Measurements from ENCODE around the gene NMBR. TPM values are rescaled to one million over a fixed set of nuclear protein-coding genes. Genes with fewer than 3 reads are reported as not detected.
"Not testable (repeated sequence)": the region's sequence is repeated elsewhere in the genome, so short reads cannot be mapped to it uniquely, and the experiment has no call there.

The NMBR gene
- total RNA-seq, 2 experiments from 2014 or later = not detected

DNA sequence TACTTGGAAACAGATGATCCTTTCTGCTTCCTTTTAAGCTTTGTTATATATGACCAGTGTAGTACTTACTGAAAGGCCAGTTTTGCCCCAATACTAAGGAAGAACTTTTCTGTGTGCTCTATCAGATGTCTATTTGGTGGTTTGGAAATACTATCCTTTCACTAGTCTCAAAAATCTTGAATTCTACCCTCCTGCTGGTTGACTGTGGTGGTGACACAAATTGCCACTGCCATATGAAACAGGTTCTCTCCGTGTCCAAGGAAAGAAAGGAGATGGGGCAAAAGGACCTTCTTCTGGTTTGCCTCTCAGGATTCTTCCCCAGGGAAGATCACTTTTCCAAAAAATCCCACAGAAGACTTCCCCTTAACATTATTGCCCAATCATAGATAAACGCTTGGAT lies 8.0 kb downstream of the NMBR start:
- CTCF ChIA-PET = interaction anchor here (0.9 kb wide), 1 partner anchor 17 kb away, joined by 3 read pairs; no protein-coding TSS in a partner anchor
- Mint-ChIP-seq H3K4me3 (no peak overlapping the region), H3K36me3 (no peaks in the 10 kb centered on the region), H3K4me1 (no peaks in the 10 kb centered on the region), H3K9me3 (ENCODE audit: low read depth) (no peaks in the 10 kb centered on the region), H3K27ac (no peak overlapping the region), H3K27me3 (peaks cover 5% of the 10 kb centered on the region)
- DNase-seq (no peak), ATAC-seq (no peak)

DNA sequence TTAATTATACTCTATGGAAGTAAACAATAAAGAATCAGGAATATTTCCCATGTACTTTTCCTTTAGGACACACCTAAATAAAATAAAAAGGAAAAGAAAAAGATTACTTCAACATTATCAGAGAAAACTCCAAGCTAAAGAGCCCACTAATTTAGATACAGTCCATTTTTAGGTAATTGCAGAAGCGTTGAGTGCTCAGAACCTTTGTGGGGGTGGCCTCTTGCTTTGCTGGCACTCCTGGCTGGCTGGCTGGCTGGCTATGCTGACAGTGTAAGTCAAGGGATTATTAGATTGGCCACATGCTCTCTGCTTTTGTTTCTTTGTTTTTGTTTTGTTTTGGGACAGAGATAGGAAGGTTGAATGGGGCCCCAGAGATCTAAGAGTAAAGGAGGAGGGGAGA lies 14.3 kb downstream of the NMBR start, which contains the start of gene GJE1:
Gene GJE1, plus strand, starts transcription at position 301 of the 400 bp plus-strand sequence. CDS start 234 bp downstream, outside the sequence.
- H3K27ac Mint-ChIP-seq = no peak within 1 kb of the TSS
- ATAC-seq (no peak), DNase-seq (no peak)
- no peaks in the 10 kb centered on the region for H3K4me1 Mint-ChIP-seq
- H3K27me3 Mint-ChIP-seq = peaks cover 8% of the 10 kb centered on the region
- no peaks in the 10 kb centered on the region for H3K36me3 Mint-ChIP-seq
- no peak within 1 kb of the TSS for H3K4me3 Mint-ChIP-seq
- H3K9me3 Mint-ChIP-seq (ENCODE audit: low read depth) = no peaks in the 10 kb centered on the region
- CTCF ChIA-PET = interaction anchor here (1.6 kb wide), 1 partner anchor 14 kb away, joined by 3 read pairs; the partner anchor contains the start of genes NMBR and VTA1

DNA sequence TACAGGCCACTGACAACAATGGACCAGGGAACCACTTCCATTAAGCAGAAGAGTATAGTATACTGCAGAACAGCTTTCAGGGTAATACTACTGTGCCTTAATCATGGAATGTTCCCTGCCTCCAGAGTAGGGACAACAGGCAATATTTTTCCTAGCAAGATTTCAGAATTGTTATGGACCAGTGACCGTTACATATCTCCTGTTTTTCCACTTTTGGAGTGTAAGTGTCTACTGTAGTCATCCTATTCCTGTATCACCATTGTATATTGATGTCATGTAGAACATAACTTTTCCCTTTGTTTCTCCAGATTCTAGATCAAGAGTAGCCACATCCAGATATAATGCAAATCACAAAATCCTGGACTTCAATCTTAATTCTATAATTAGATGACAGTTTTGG lies 16.1 kb downstream of the NMBR start:
- no peaks in the 10 kb centered on the region for H3K9me3 Mint-ChIP-seq (ENCODE audit: low read depth)
- H3K27me3 Mint-ChIP-seq = peaks cover 16% of the 10 kb centered on the region
- CTCF ChIA-PET = no interaction called here
- no peak overlapping the region for H3K4me3 Mint-ChIP-seq
- DNase-seq (no peak), ATAC-seq (no peak)
- no peaks in the 10 kb centered on the region for H3K4me1 Mint-ChIP-seq
- no peaks in the 10 kb centered on the region for H3K36me3 Mint-ChIP-seq
- H3K27ac Mint-ChIP-seq = no peak overlapping the region

DNA sequence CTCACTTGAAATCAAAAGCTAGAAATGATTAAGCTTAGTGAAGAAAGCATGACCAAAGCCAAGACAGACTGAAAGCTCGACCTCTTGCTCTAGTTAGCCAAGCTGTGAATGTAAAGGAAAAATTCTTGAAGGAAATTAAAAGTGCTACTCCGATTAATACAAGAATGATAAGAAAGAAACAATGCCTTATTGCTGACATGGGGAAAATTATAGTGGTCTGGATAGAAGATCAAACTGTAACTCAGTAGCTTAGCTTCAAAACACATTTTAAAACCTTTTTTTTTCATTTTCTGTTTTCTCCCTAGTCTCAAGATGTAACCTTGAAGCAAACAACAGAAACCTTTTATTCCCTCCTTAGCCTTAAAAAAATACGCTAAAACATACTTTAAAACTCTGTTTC lies 25.6 kb downstream of the NMBR start:
- ATAC-seq = no peak
- H3K27me3 Mint-ChIP-seq = peaks cover 7% of the 10 kb centered on the region
- H3K4me1 Mint-ChIP-seq = no peaks in the 10 kb centered on the region
- H3K27ac Mint-ChIP-seq = no peak overlapping the region
- H3K9me3 Mint-ChIP-seq (ENCODE audit: low read depth) = no peaks in the 10 kb centered on the region
- H3K36me3 Mint-ChIP-seq = no peaks in the 10 kb centered on the region
- DNase-seq = no peak
- H3K4me3 Mint-ChIP-seq = no peak overlapping the region
- CTCF ChIA-PET = no interaction called here

DNA sequence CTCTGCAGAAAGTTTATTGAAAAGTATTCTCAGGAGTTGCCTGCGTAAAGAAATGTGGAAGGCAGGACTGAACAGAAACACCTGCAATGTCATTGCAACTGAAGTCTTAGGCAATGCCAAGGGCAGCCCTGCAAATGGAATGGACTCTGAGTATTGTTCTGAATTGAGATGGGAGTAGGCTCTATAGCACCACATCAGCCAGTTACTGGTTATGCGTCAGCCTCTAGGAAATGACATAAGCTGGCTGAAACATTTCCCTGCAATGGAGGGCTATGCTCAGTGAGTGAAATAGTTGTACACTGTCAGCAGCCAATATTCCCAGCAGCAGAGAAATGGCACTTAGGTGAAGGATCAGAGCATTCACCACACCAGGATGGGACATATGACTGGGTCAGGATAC lies 28.0 kb downstream of the NMBR start:
- CTCF ChIA-PET = no interaction called here
- Mint-ChIP-seq H3K27me3 (peaks cover 2% of the 10 kb centered on the region), H3K4me3 (no peak overlapping the region), H3K27ac (no peak overlapping the region), H3K4me1 (no peaks in the 10 kb centered on the region), H3K36me3 (no peaks in the 10 kb centered on the region), H3K9me3 (ENCODE audit: low read depth) (no peaks in the 10 kb centered on the region)
- DNase-seq (no peak), ATAC-seq (no peak)

DNA sequence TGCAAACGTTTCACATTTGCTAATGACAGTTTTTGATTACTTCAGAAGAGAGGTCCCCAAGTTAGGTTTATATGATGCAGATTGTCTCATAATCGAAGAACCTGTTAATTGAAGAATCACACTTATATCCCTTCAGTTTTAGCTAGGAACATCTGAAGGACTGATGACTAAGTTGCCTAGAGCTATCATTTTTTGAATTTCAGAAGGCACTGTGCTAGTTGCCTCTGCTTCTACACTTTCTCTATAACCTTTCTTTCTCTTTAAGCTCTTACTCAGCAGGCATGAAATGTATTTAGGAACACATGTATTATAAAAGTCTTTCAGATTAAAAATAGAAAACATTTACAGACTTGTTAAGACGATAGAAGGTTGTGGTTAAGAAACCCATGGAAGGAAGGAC lies 28.6 kb downstream of the NMBR start:
- DNase-seq (no peak), ATAC-seq (no peak)
- no peak overlapping the region for H3K27ac Mint-ChIP-seq
- no peaks in the 10 kb centered on the region for H3K4me1 Mint-ChIP-seq
- CTCF ChIA-PET = no interaction called here
- H3K27me3 Mint-ChIP-seq = peaks cover 2% of the 10 kb centered on the region
- H3K4me3 Mint-ChIP-seq = no peak overlapping the region
- no peaks in the 10 kb centered on the region for H3K36me3 Mint-ChIP-seq
- no peaks in the 10 kb centered on the region for H3K9me3 Mint-ChIP-seq (ENCODE audit: low read depth)

DNA sequence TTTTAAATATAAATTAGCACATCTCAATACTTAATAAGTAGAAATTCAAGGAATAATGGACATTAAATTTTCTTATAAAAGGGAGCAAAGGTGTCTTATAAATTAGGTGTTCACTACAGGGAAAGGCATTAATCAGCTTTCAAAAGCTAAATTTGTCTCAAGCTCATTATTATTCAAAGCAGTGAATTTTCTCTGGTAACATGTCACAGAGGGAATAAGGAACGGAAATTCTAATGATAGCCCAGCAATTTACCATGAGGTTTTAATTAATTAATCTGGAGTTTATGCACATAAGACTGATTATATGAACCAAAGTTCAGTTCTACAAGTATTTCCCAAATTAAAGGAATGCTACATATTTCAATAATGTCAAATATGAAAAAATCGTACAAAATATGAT lies 29.6 kb downstream of the NMBR start:
- Mint-ChIP-seq H3K27me3 (peaks cover 2% of the 10 kb centered on the region), H3K36me3 (no peaks in the 10 kb centered on the region), H3K9me3 (ENCODE audit: low read depth) (no peaks in the 10 kb centered on the region), H3K4me1 (no peaks in the 10 kb centered on the region), H3K4me3 (no peak overlapping the region), H3K27ac (no peak overlapping the region)
- ATAC-seq (no peak), DNase-seq (no peak)
- CTCF ChIA-PET = no interaction called here

DNA sequence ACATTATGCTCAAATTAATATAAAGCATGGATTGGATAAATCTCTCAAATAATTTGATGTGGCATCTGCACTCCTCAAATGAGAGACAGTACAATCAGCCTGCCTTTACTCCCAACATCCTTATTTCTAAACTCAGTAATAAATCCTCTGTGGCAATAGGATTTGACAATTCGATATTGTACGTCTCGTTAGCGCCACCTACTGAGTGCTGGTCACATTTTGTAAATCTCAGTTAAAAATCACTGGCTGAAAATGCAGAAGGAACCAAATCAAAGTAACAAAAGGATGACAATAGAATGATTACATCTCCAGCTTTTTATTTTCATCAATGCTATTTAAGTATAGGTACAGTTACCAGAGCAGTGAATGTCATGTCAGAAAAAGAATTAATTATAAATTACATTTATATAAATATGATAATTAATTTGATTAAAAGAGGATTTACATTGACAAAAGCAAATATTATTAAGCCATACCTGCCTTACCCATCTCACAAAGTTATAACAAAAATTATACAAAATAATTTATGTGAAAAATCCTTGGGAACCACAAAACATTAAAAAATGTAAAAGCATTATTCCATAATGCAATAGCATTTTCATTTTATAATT lies 34.4 kb downstream of the NMBR start:
- Mint-ChIP-seq H3K4me3 (no peak overlapping the region), H3K4me1 (no peaks in the 10 kb centered on the region), H3K27ac (no peak overlapping the region), H3K36me3 (no peaks in the 10 kb centered on the region), H3K9me3 (ENCODE audit: low read depth) (no peaks in the 10 kb centered on the region), H3K27me3 (peaks cover 3% of the 10 kb centered on the region)
- CTCF ChIA-PET = interaction anchor here (0.7 to 3.1 kb wide), 5 partner anchors 10 to 1064 kb away, joined by 3 to 12 read pairs (median 4); no protein-coding TSS in a partner anchor
- ATAC-seq (no peak), DNase-seq (peak; percentile 78)

DNA sequence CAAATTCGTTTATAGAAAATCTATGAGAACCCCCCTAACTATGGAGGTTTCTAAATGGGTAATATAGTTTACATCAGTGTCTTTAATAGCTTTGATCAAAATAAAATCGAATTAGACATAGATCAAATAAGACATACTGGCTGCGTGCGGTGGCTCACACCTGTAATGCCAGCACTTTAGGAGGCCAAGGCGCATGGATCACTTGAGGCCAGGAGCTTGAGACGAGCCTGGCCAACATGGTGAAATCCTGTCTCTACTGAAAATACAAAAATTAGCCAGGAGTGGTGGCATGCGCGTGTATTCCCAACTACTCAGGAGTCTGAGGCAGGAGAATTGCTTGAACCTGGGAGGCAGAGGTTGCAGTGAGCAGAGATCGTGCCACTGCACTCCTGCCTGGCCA lies 36.1 kb downstream of the NMBR start:
- H3K27me3 Mint-ChIP-seq; H3K9me3 Mint-ChIP-seq (ENCODE audit: low read depth); ATAC-seq; H3K36me3 Mint-ChIP-seq; DNase-seq; H3K27ac Mint-ChIP-seq; H3K4me1 Mint-ChIP-seq; H3K4me3 Mint-ChIP-seq: not testable (repeated sequence)
- CTCF ChIA-PET = interaction anchor here (1.3 to 3.1 kb wide), 3 partner anchors 8 to 122 kb away, joined by 3 to 12 read pairs (median 8); no protein-coding TSS in a partner anchor

DNA sequence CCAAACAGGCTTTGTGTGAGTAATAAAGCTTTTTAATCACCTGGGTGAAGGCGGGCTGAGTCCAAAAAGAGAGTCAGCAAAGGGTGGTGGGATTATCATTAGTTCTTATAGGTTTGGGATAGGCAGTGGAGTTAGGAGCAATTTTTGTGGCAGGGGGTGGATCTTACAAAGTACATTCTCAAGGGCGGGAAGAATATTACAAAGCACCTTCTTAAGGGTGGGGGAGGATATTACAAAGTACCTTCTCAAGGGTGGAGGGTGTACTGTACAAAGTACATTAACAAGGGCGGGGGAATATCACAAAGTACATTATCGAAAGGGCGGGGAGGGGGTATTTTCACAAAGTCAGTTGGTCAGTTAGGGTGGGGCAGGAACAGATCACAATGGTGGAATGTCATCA lies 42.1 kb downstream of the NMBR start:
- CTCF ChIA-PET; DNase-seq; ATAC-seq; H3K4me3 Mint-ChIP-seq; H3K27me3 Mint-ChIP-seq; H3K9me3 Mint-ChIP-seq (ENCODE audit: low read depth); H3K36me3 Mint-ChIP-seq; H3K27ac Mint-ChIP-seq; H3K4me1 Mint-ChIP-seq: not testable (repeated sequence)

DNA sequence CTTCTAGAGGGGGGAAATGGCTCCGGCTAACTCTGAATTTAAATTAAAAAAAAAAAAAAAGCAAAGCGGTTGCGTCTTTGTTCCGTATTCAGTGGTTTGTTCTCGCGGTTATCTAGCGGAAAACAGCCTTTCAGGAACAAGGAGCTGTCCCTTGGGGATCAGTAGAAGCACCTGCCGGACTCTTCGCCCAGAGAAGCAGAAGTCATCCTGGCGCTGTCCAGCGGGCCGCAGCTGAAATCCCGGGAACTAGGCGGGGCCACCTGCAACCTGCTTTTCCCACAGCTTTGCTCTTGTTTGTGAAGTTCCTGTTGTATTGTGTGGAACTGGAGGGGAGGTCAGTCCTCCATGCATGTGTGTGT lies 58.1 kb downstream of the NMBR start:
- no peak for ATAC-seq
- no peaks in the 10 kb centered on the region for H3K9me3 Mint-ChIP-seq (ENCODE audit: low read depth)
- no peak overlapping the region for H3K4me3 Mint-ChIP-seq
- peaks cover 23% of the 10 kb centered on the region for H3K27me3 Mint-ChIP-seq
- no peaks in the 10 kb centered on the region for H3K36me3 Mint-ChIP-seq
- H3K4me1 Mint-ChIP-seq = no peaks in the 10 kb centered on the region
- DNase-seq = no peak
- H3K27ac Mint-ChIP-seq = no peak overlapping the region
- CTCF ChIA-PET = no interaction called here

DNA sequence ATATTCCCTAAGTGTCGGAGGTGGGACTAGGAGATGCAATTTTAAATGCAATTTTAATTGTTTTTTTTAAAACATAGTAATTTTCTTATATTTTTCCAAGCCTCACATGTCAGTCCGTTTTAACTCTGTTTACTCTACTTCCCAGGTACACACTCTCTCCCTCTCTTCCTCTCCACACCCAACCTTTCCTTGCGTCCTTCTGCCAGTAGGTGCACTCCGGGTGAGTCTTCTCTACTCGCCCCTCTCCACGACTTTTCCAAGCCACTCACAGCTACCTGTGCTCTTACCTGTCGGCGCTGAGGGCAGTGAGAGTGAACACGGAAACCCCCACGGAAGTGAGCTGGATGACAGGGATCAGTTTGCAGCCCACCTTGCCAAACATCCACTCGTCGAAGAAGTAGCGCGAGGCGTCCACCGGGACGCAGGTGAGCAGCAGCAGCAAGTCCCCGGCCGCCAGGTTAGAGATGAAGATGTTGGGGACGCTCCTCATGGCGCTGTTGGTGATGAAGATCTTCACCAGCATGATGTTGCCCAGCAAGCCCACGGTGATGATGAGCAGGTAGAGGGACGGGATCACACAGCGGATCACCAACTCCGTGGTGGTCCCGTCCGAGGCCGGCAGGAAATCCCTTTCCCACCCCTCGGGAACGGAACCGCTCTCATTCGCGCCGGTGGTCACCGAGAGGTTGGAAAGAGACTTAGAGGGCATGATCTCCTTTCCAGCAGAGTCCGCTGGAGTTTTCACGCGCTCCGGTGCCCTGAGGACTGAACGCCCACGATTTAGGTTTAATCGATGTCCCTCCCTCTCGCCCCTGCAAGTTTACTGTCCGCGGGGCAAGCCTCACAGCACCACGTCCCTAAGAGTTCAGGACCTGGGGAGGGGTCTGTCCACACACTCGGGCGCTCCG lies 58.7 kb downstream of the NMBR start:
- ATAC-seq = no peak
- Mint-ChIP-seq H3K27me3 (peaks cover 23% of the 10 kb centered on the region), H3K9me3 (ENCODE audit: low read depth) (no peaks in the 10 kb centered on the region), H3K4me3 (no peak overlapping the region), H3K4me1 (no peaks in the 10 kb centered on the region), H3K36me3 (no peaks in the 10 kb centered on the region), H3K27ac (no peak overlapping the region)
- CTCF ChIA-PET = interaction anchor here (1.4 kb wide), 1 partner anchor 24 kb away, joined by 3 read pairs; no protein-coding TSS in a partner anchor
- DNase-seq = no peak

DNA sequence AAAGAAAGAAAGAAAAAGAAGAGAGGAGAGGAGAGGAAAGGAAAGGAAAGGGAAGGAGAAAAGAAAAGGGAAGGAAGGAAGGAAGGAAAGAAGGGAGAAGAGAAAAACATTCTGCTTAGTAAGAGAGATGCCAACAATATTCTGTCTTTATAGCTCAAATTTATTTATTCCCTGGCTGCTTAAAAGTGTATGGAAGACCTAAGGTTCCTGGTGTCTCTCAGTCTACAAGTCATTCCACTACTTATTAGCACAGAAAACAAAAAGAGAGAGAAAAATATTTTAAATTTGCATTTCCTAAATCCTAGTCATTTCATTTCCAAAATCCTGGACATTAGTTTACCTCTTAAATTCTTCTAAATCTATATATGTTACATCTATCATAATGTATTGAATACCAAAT lies 67.8 kb downstream of the NMBR start:
- Mint-ChIP-seq H3K27me3 (peaks cover 3% of the 10 kb centered on the region), H3K9me3 (ENCODE audit: low read depth) (no peaks in the 10 kb centered on the region), H3K27ac (no peak overlapping the region), H3K4me1 (peaks cover 6% of the 10 kb centered on the region), H3K36me3 (no peaks in the 10 kb centered on the region), H3K4me3 (no peak overlapping the region)
- CTCF ChIA-PET = no interaction called here
- ATAC-seq (no peak), DNase-seq (no peak)

Measured in activated CD8-positive, alpha-beta memory T cell treated with anti-CD3 and anti-CD28 coated beads, Interleukin-2, amount 10 ng/mL, durations not matched to agents 7 days and 5 days (primary cell).